ENCODE results near the gene LHX1. TPM values are rescaled to one million over a fixed set of nuclear protein-coding genes. Genes with fewer than 3 reads are reported as not detected.

LHX1 gene
- 39.2 and 44.3 TPM in 2 replicates for total RNA-seq

GRCh38 chr17:36937001-36937958 lies at the start of gene LHX1:
Gene LHX1, plus strand, starts transcription at chr17:36937475. Its CDS starts 723 bp downstream, at chr17:36938198.
- no peak for DNase-seq (ENCODE audit: low read depth)
- H3K27me3 ChIP-seq (ENCODE audit: control insufficient read depth, insufficient read depth, low read length), result no peaks in the 10 kb centered on the region
- H3K4me3 ChIP-seq (ENCODE audit: low read depth, low read length), result peak within 1 kb of the TSS; percentile 61
- no peak for TF ChIP-seq CTCF (IDR thresholded peaks at IDR 0.05; ENCODE audit: insufficient read depth, low read length, poor library complexity, severe bottlenecking)
- peaks cover 8% of the 10 kb centered on the region for H3K36me3 ChIP-seq (ENCODE audit: control insufficient read depth, insufficient read depth, low read length)

GRCh38 chr17:36888236-36888951 lies 48.9 kb upstream of the LHX1 start:
- DNase-seq (ENCODE audit: low read depth), result no peak
- H3K27me3 ChIP-seq (ENCODE audit: control insufficient read depth, insufficient read depth, low read length), result no peaks in the 10 kb centered on the region
- H3K36me3 ChIP-seq (ENCODE audit: control insufficient read depth, insufficient read depth, low read length), result no peaks in the 10 kb centered on the region
- no peak for TF ChIP-seq CTCF (IDR thresholded peaks at IDR 0.05; ENCODE audit: insufficient read depth, low read length, poor library complexity, severe bottlenecking)
- H3K4me3 ChIP-seq (ENCODE audit: low read depth, low read length), result no peak overlapping the region

GRCh38 chr17:36889770-36890349 lies 47.4 kb upstream of the LHX1 start:
- no peaks in the 10 kb centered on the region for H3K27me3 ChIP-seq (ENCODE audit: control insufficient read depth, insufficient read depth, low read length)
- no peak overlapping the region for H3K4me3 ChIP-seq (ENCODE audit: low read depth, low read length)
- no peaks in the 10 kb centered on the region for H3K36me3 ChIP-seq (ENCODE audit: control insufficient read depth, insufficient read depth, low read length)
- TF ChIP-seq CTCF (IDR thresholded peaks at IDR 0.05; ENCODE audit: insufficient read depth, low read length, poor library complexity, severe bottlenecking), result no peak
- no peak for DNase-seq (ENCODE audit: low read depth)

- H3K27me3 ChIP-seq (ENCODE audit: control insufficient read depth, insufficient read depth, low read length), result no peaks in the 10 kb centered on the region
- H3K4me3 ChIP-seq (ENCODE audit: low read depth, low read length), result no peak overlapping the region
- no peak for TF ChIP-seq CTCF (IDR thresholded peaks at IDR 0.05; ENCODE audit: insufficient read depth, low read length, poor library complexity, severe bottlenecking)
- H3K36me3 ChIP-seq (ENCODE audit: control insufficient read depth, insufficient read depth, low read length), result no peaks in the 10 kb centered on the region
- DNase-seq (ENCODE audit: low read depth), result no peak
Measured at GRCh38 chr17:36890398-36891168, 46.7 kb upstream of the LHX1 start.

- no peaks in the 10 kb centered on the region for H3K27me3 ChIP-seq (ENCODE audit: control insufficient read depth, insufficient read depth, low read length)
- TF ChIP-seq CTCF (IDR thresholded peaks at IDR 0.05; ENCODE audit: insufficient read depth, low read length, poor library complexity, severe bottlenecking), result peak; percentile 5
Measured at GRCh38 chr17:36892112-36892838, 45.0 kb upstream of the LHX1 start.

More at GRCh38 chr17:36892112-36892838, 45.0 kb upstream of the LHX1 start:
- H3K36me3 ChIP-seq (ENCODE audit: control insufficient read depth, insufficient read depth, low read length), result no peaks in the 10 kb centered on the region
- no peak for DNase-seq (ENCODE audit: low read depth)
- H3K4me3 ChIP-seq (ENCODE audit: low read depth, low read length), result no peak overlapping the region
